ENCODE results near the gene RNF224. TPM values are rescaled to one million over a fixed set of nuclear protein-coding genes. Genes with fewer than 3 reads are reported as not detected.

The RNF224 gene
- total RNA-seq, 1 experiment from 2014 or later = 1.2 TPM

DNA sequence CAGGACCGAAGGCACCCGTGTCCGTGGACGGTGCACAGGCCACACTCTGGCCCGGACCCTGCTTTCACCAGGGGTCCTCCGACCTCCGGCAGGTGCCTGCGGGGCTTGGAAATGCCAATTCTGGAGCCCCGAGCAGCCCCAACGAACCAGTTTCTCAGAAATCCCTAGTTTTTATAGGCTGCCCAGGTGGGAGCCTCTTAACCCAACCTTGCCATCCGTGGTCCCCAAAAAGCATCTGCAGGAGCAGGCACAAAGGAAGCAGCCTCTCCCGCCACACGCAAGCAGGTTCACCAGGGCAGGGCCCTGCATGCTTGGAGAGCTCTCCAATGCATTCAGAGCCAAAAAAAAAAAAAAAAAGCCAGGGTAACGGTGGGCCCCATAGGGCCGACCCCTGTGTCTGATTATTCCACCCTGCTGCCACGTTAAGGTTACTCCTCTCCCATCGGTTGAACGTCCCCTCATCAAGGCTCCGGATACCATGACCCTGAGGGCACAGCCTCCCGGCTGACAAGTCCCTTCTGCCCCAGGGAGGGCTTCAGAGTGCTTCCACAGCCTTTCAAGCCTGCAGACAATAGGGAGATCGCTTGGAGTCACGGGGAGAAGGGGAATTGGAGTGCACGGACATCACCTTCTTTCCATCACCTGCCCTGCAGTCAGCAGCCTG is 26.0 kb upstream of the RNF224 start:
- no peak for TF ChIP-seq EZH2 (IDR thresholded peaks at IDR 0.05; ENCODE audit: low read length, unreplicated experiment)
- TF ChIP-seq, protein P1, sequence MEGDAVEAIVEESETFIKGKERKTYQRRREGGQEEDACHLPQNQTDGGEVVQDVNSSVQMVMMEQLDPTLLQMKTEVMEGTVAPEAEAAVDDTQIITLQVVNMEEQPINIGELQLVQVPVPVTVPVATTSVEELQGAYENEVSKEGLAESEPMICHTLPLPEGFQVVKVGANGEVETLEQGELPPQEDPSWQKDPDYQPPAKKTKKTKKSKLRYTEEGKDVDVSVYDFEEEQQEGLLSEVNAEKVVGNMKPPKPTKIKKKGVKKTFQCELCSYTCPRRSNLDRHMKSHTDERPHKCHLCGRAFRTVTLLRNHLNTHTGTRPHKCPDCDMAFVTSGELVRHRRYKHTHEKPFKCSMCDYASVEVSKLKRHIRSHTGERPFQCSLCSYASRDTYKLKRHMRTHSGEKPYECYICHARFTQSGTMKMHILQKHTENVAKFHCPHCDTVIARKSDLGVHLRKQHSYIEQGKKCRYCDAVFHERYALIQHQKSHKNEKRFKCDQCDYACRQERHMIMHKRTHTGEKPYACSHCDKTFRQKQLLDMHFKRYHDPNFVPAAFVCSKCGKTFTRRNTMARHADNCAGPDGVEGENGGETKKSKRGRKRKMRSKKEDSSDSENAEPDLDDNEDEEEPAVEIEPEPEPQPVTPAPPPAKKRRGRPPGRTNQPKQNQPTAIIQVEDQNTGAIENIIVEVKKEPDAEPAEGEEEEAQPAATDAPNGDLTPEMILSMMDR (conservative IDR thresholded peaks at IDR 0.05; ENCODE audit: low read depth, low read length) = no peak
- no peak for TF ChIP-seq EZH2phosphoT487 (IDR thresholded peaks at IDR 0.05; ENCODE audit: borderline replicate concordance, low read length)
- POLR2A ChIA-PET (ENCODE audit: unreplicated experiment) = interaction anchor here (0.5 kb wide), 1 partner anchor 41 kb away, joined by 3 read pairs; no protein-coding TSS in a partner anchor

DNA sequence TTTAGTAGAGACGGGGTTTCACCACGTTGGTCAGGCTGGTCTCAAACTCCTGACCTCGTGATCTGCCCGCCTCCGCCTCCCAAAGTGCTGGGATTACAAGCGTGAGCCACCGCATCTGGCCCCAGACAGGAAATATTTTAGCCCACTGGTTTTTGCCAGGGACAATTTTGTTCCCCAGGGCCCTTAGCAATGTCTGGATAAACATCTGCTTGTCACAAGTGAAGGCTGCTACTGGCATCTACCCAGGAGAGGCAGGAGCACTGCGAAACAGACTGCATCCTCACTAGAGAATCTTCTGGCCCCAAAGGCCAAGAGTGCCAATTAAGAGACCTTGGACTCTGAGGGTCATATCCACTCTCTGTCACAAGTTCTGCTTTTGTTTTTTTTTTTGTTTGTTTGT is 24.3 kb upstream of the RNF224 start:
- H3K4me1 ChIP-seq (ENCODE audit: insufficient read depth, low read length) = peaks cover 40% of the 10 kb centered on the region
- no peak overlapping the region for H3K27ac ChIP-seq (ENCODE audit: low read length)
- H3K4me3 ChIP-seq (ENCODE audit: low read length) = no peak overlapping the region
- peaks cover 65% of the 10 kb centered on the region for H3K79me2 ChIP-seq (ENCODE audit: low read length)
- H3K9me2 ChIP-seq (replicated peaks; ENCODE audit: low read length) = no peaks in the 10 kb centered on the region
- intact Hi-C loops (cut with micrococcal nuclease) = no loop called here
- no peaks in the 10 kb centered on the region for H3K36me3 ChIP-seq (ENCODE audit: low read depth, low read length)
- DNase-seq = no peak
- POLR2A ChIA-PET (ENCODE audit: unreplicated experiment) = interaction anchor here (0.6 kb wide), 1 partner anchor 103 kb away, joined by 3 read pairs; no protein-coding TSS in a partner anchor
- no peak overlapping the region for H3K9ac ChIP-seq (ENCODE audit: low read length)
- CTCF ChIA-PET = interaction anchor here (0.6 kb wide), 1 partner anchor 73 kb away, joined by 3 read pairs; no protein-coding TSS in a partner anchor
- no peaks in the 10 kb centered on the region for H3F3A ChIP-seq (ENCODE audit: low read length, unreplicated experiment)
- no TSS peak for BruUV-seq (replicated peaks)
- peaks cover 14% of the 10 kb centered on the region; the same call in 1 of the 2 replicates for H4K20me1 ChIP-seq (ENCODE audit: low read length)
- no peaks in the 10 kb centered on the region for H3K9me3 ChIP-seq (ENCODE audit: low read length)
- TF ChIP-seq, protein P1 (conservative IDR thresholded peaks at IDR 0.05; ENCODE audit: low read depth, low read length) = no peak
- TF ChIP-seq EZH2phosphoT487 (IDR thresholded peaks at IDR 0.05; ENCODE audit: borderline replicate concordance, low read length) = no peak
- no peak for TF ChIP-seq EZH2 (IDR thresholded peaks at IDR 0.05; ENCODE audit: low read length, unreplicated experiment)
- H3K27me3 ChIP-seq (ENCODE audit: low read length) = no peaks in the 10 kb centered on the region
- H3K4me2 ChIP-seq (ENCODE audit: low read length) = 0 out of 2 replicates have a peak overlapping the region, but pooled peaks have one; percentile 19
- H2AFZ ChIP-seq (ENCODE audit: low read length) = no peak overlapping the region
- ATAC-seq = no peak

More for the DNA sequence above, 26.0 kb upstream of the RNF224 start:
- Histone ChIP-seq H3K9me2 (replicated peaks; ENCODE audit: low read length) (no peaks in the 10 kb centered on the region), H3K4me2 (ENCODE audit: low read length) (peak overlapping the region; percentile 99), H3K27ac (ENCODE audit: low read length) (peak overlapping the region; percentile 25; the same call in 1 of the 2 replicates), H3K4me3 (ENCODE audit: low read length) (peak overlapping the region; percentile 83), H3K36me3 (ENCODE audit: low read depth, low read length) (no peaks in the 10 kb centered on the region), H3F3A (ENCODE audit: low read length, unreplicated experiment) (no peaks in the 10 kb centered on the region), H3K79me2 (ENCODE audit: low read length) (peaks cover 60% of the 10 kb centered on the region), H2AFZ (ENCODE audit: low read length) (peak overlapping the region; percentile 73), H3K9ac (ENCODE audit: low read length) (peak overlapping the region; percentile 74), H3K27me3 (ENCODE audit: low read length) (no peaks in the 10 kb centered on the region), H3K4me1 (ENCODE audit: insufficient read depth, low read length) (peaks cover 38% of the 10 kb centered on the region), H3K9me3 (ENCODE audit: low read length) (no peaks in the 10 kb centered on the region), H4K20me1 (ENCODE audit: low read length) (peaks cover 14% of the 10 kb centered on the region; the same call in 1 of the 2 replicates)
- intact Hi-C loops (cut with micrococcal nuclease) = no loop called here
- TSS peak; percentile 34 for BruUV-seq (replicated peaks)
- peak; percentile 2; the same call in 1 of the 2 replicates for ATAC-seq
- CTCF ChIA-PET = no interaction called here
- no peak for DNase-seq

DNA sequence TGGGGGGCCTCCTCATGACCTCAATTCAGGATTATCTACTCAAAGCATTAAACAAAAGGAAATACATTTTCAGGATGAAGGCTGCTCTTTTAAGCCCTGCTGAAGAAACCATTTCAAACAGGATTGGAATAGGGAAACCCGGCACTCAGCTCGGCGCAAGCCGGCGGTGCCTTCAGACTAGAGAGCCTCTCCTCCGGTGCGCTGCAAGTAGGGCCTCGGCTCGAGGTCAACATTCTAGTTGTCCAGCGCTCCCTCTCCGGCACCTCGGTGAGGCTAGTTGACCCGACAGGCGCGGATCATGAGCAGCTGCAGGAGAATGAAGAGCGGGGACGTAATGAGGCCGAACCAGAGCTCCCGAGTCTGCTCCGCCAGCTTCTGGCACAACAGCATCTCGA is 22.6 kb upstream of the RNF224 start:
- H3K4me3 ChIP-seq (ENCODE audit: low read length) = peak overlapping the region; percentile 99
- ATAC-seq (no peak), DNase-seq (no peak)
- peaks cover 58% of the 10 kb centered on the region for H3K79me2 ChIP-seq (ENCODE audit: low read length)
- no peaks in the 10 kb centered on the region for H3F3A ChIP-seq (ENCODE audit: low read length, unreplicated experiment)
- 0 out of 2 replicates have a peak overlapping the region, but pooled peaks have one; percentile 74 for H2AFZ ChIP-seq (ENCODE audit: low read length)
- ChIA-PET CTCF (no interaction called here), POLR2A (ENCODE audit: unreplicated experiment) (no interaction called here)
- peak overlapping the region; percentile 99 for H3K9ac ChIP-seq (ENCODE audit: low read length)
- intact Hi-C loops (cut with micrococcal nuclease) = no loop called here
- H3K4me2 ChIP-seq (ENCODE audit: low read length) = peak overlapping the region; percentile 98
- H3K36me3 ChIP-seq (ENCODE audit: low read depth, low read length) = no peaks in the 10 kb centered on the region
- peaks cover 24% of the 10 kb centered on the region for H3K4me1 ChIP-seq (ENCODE audit: insufficient read depth, low read length)
- H3K27ac ChIP-seq (ENCODE audit: low read length) = no peak overlapping the region
- no peaks in the 10 kb centered on the region for H3K9me3 ChIP-seq (ENCODE audit: low read length)
- H4K20me1 ChIP-seq (ENCODE audit: low read length) = no peaks in the 10 kb centered on the region
- H3K9me2 ChIP-seq (replicated peaks; ENCODE audit: low read length) = no peaks in the 10 kb centered on the region
- BruUV-seq (replicated peaks) = no TSS peak
- TF ChIP-seq, protein P1 (conservative IDR thresholded peaks at IDR 0.05; ENCODE audit: low read depth, low read length) = no peak
- TF ChIP-seq EZH2 (IDR thresholded peaks at IDR 0.05; ENCODE audit: low read length, unreplicated experiment) = no peak
- no peak for TF ChIP-seq EZH2phosphoT487 (IDR thresholded peaks at IDR 0.05; ENCODE audit: borderline replicate concordance, low read length)
- no peaks in the 10 kb centered on the region for H3K27me3 ChIP-seq (ENCODE audit: low read length)

Measured in PC-3 (cell line).